Endothelial cell of umbilical vein (primary cell): ENCODE measurements around the gene BCL11B. TPM values are rescaled to one million over a fixed set of nuclear protein-coding genes. Genes with fewer than 3 reads are reported as not detected.

Experiments
- BruUV-seq: library from RNA; stranded (reverse); fragments of 400-500 nt; replicated peaks from 2 replicates; lab custom pipeline; 2021; lab: Mats Ljungman, UMichigan
- CTCF ChIA-PET: fragments of 300-600, 350-600 bp; sonication (Branson Sonifier 250); formaldehyde crosslinking; loops from one replicate; lab custom pipeline; 2021; ENCODE audit warnings: antibody characterized with exemption, inconsistent platforms; lab: Charles Lee
- POLR2A ChIA-PET: fragments of 300-600, 350-600 bp; sonication (Branson Sonifier 250); formaldehyde crosslinking; loops from one replicate; lab custom pipeline; 2021; ENCODE audit warnings: antibody characterized with exemption, inconsistent platforms; lab: Charles Lee
- DNase-seq: peaks from one replicate; pipeline ENCODE4 v3.0.0-alpha.2; 2011; ENCODE audit warnings: low read depth, low spot score
- FAIRE-seq: peaks from 2 replicates; lab custom pipeline; 2011; peaks lifted over from hg19 to GRCh38; lab: Jason Lieb, UNC
- H2AFZ ChIP-seq: 2 replicates; pipeline ENCODE4 v1.6.0; 2012; ENCODE audit warnings: low read depth, low read length, control low read depth, inconsistent platforms
- H3K27ac ChIP-seq: 2 replicates; pipeline ENCODE4 v1.5.1; 2011; ENCODE audit warnings: low read depth, mild to moderate bottlenecking, control low read depth, low read length, moderate library complexity; ENCODE audit not compliant: insufficient read depth
- H3K27me3 ChIP-seq, 2 experiments: 2 replicates each; pipeline versions ENCODE4 v1.6.0 to v1.6.1; 2011; ENCODE audit warnings: low read length in 2 of 2, mixed read lengths in 1 of 2; ENCODE audit not compliant: control insufficient read depth in 2 of 2, insufficient read depth in 2 of 2
- H3K36me3 ChIP-seq, 2 experiments: 2 replicates in 1 of 2; 3 replicates in 1 of 2; pipeline ENCODE4 v1.5.1; 2011; ENCODE audit warnings: low read length in 2 of 2, mild to moderate bottlenecking in 1 of 2, moderate library complexity in 1 of 2; ENCODE audit not compliant: control insufficient read depth in 2 of 2, insufficient read depth in 2 of 2; ENCODE audit errors: extremely low read depth in 1 of 2
- H3K4me1 ChIP-seq: 3 replicates; pipeline ENCODE4 v1.5.1; 2011; ENCODE audit warnings: mild to moderate bottlenecking, low read length; ENCODE audit not compliant: control insufficient read depth, insufficient read depth; ENCODE audit errors: extremely low read depth
- H3K4me2 ChIP-seq: 2 replicates; pipeline ENCODE4 v1.6.1; 2011; ENCODE audit warnings: low read length, control low read depth, mixed read lengths; ENCODE audit not compliant: insufficient read depth
- H3K4me3 ChIP-seq, 3 experiments: fragments of 200-600 bp in 1 of 3; sonication (generic), shearing (Covaris generic) in 1 of 3; replicated peaks in 1 of 3; 2 replicates each; pipeline ENCODE4 v1.5.1; 2011 to 2016; ENCODE audit warnings: control low read depth in 3 of 3, low read length in 3 of 3, mild to moderate bottlenecking in 2 of 3, inconsistent platforms in 1 of 3, low read depth in 1 of 3, moderate library complexity in 1 of 3; ENCODE audit not compliant: insufficient read depth in 1 of 3
- H3K79me2 ChIP-seq: 2 replicates; pipeline ENCODE4 v1.6.0; 2012; ENCODE audit warnings: low read length, inconsistent platforms; ENCODE audit not compliant: control insufficient read depth, insufficient read depth
- H3K9ac ChIP-seq: replicated peaks from 2 replicates; pipeline ENCODE3; 2011; ENCODE audit warnings: low read length, control low read depth; ENCODE audit not compliant: insufficient read depth; ENCODE audit errors: extremely low read depth
- H3K9me1 ChIP-seq: replicated peaks from 3 replicates; pipeline ENCODE4 v1.6.0; 2011; ENCODE audit warnings: mild to moderate bottlenecking, low read length; ENCODE audit not compliant: control insufficient read depth, insufficient read depth; ENCODE audit errors: extremely low read depth
- H3K9me3 ChIP-seq: replicated peaks from 2 replicates; pipeline ENCODE4 v1.5.1; 2012; ENCODE audit warnings: low read length, inconsistent platforms; ENCODE audit not compliant: control insufficient read depth, insufficient read depth
- H4K20me1 ChIP-seq: replicated peaks from 2 replicates; pipeline ENCODE3; 2011; ENCODE audit warnings: mild to moderate bottlenecking, low read length; ENCODE audit not compliant: control insufficient read depth, insufficient read depth; ENCODE audit errors: extremely low read depth
- CTCF ChIP-seq, 2 donors: IDR thresholded peaks; 1 replicate in 1 of 2; 2 replicates in 1 of 2; pipeline ENCODE4 v1.5.1; 2011; ENCODE audit warnings: low read length in 2 of 2, mild to moderate bottlenecking in 2 of 2, moderate library complexity in 2 of 2, control low read depth in 1 of 2, inconsistent platforms in 1 of 2, low read depth in 1 of 2; ENCODE audit not compliant: insufficient read depth in 1 of 2; ENCODE audit errors: extremely low read depth in 1 of 2
- EZH2 ChIP-seq: IDR thresholded peaks from 2 replicates; pipeline ENCODE4 v1.6.1; 2012; ENCODE audit warnings: borderline replicate concordance, low read depth, mild to moderate bottlenecking, moderate library complexity, low read length, inconsistent platforms; ENCODE audit not compliant: severe bottlenecking
- FOS ChIP-seq: IDR thresholded peaks from 2 replicates; pipeline ENCODE4 v1.6.1; 2011; ENCODE audit warnings: mild to moderate bottlenecking, low read length, moderate library complexity, borderline replicate concordance; ENCODE audit not compliant: insufficient read depth
- GATA2 ChIP-seq: IDR thresholded peaks from 2 replicates; pipeline ENCODE4 v1.7.0; 2011; ENCODE audit warnings: low read depth, mild to moderate bottlenecking, moderate library complexity, mixed read lengths, low read length; ENCODE audit not compliant: insufficient read length, insufficient read depth
- JUN ChIP-seq: IDR thresholded peaks from 2 replicates; pipeline ENCODE4 v1.6.1; 2011; ENCODE audit warnings: borderline replicate concordance, low read depth; ENCODE audit not compliant: insufficient read length, insufficient read depth
- MAX ChIP-seq: IDR thresholded peaks from 2 replicates; pipeline ENCODE4 v1.6.1; 2011; ENCODE audit not compliant: insufficient read depth, insufficient read length
- MYC ChIP-seq: IDR thresholded peaks from one replicate; pipeline ENCODE4 v1.6.1; 2011; ENCODE audit warnings: mild to moderate bottlenecking, low read depth, low read length
- POLR2A ChIP-seq: IDR thresholded peaks from 2 replicates; pipeline ENCODE4 v1.6.1; 2012; ENCODE audit warnings: low read depth, mild to moderate bottlenecking, control low read depth, low read length
- POLR2AphosphoS5 ChIP-seq: IDR thresholded peaks from 2 replicates; pipeline ENCODE4 v1.6.1; 2012; ENCODE audit warnings: low read depth, mild to moderate bottlenecking, control low read depth, low read length, moderate library complexity; ENCODE audit not compliant: insufficient read depth
- dilution Hi-C: fragments of 300-500 bp; cut with MboI; formaldehyde crosslinking; loops from one replicate; pipeline ENCODE4 v1.15.0; 2019; ENCODE audit warnings: low sequenced_read_pairs; ENCODE audit not compliant: extremely low pct_ligation_motif_present
- intact Hi-C: fragments of 100-400 bp; cut with micrococcal nuclease; formaldehyde crosslinking; loops from one replicate; pipeline ENCODE4 v1.10.0; 2022
- polyA plus RNA-seq, 4 experiments: library from polyadenylated mRNA; depleted of rRNA in 3 of 4; stranded (reverse) in 3 of 4; unstranded in 1 of 4; fragments of >200 nt; gene quantifications; 2 replicates each; pipeline versions ENCODE4 v1.2.1 to v1.2.3, GENCODE V29; 2011 to 2012; ENCODE audit warnings: missing spikeins in 1 of 4
- total RNA-seq: library from RNA; stranded (reverse); gene quantifications from 2 replicates; pipeline ENCODE4 v1.2.3, GENCODE V29; 2021

Gene BCL11B
- total and polyA plus RNA-seq, 2 donors (not counting 3 experiments of a cell fraction or from before 2014, with no cell fraction given) = 0.03 to 0.07 TPM

GRCh38 chr14:99244941-99245563, 26.9 kb downstream of the BCL11B start:
- dilution Hi-C loops = no loop called here

More at GRCh38 chr14:99244941-99245563, 26.9 kb downstream of the BCL11B start:
- no peak overlapping the region for H3K4me3 ChIP-seq
- H3K79me2 ChIP-seq = no peaks in the 10 kb centered on the region
- FAIRE-seq (no peak), DNase-seq (no peak)
- no peaks in the 10 kb centered on the region for H3K9me1 ChIP-seq
- no peak overlapping the region for H3K9ac ChIP-seq
- TF ChIP-seq FOS (no peak), GATA2 (no peak), POLR2A (no peak), EZH2 (no peak), MYC (no peak), POLR2AphosphoS5 (no peak), MAX (no peak), JUN (no peak), CTCF (IDR thresholded peaks at IDR 0.05; ENCODE audit: extremely low read depth in 1 of 2, insufficient read depth in 1 of 2, low read depth in 1 of 2, low read length in 2 of 2) (no peak)
- no peaks in the 10 kb centered on the region for H4K20me1 ChIP-seq
- POLR2A ChIA-PET = no interaction called here
- no peak overlapping the region for H2AFZ ChIP-seq
- no peaks in the 10 kb centered on the region for H3K4me1 ChIP-seq
- H3K36me3 ChIP-seq = no peaks in the 10 kb centered on the region
- H3K9me3 ChIP-seq = no peaks in the 10 kb centered on the region
- no TSS peak for BruUV-seq
- no peak overlapping the region for H3K27ac ChIP-seq
- intact Hi-C loops = no loop called here
- H3K27me3 ChIP-seq = peaks cover 18 to 21% of the 10 kb centered on the region in 2 experiments
- CTCF ChIA-PET = no interaction called here
- H3K4me2 ChIP-seq = no peak overlapping the region
